Measurements from ENCODE around the gene ARPC2. TPM values are rescaled to one million over a fixed set of nuclear protein-coding genes. Genes with fewer than 3 reads are reported as not detected.

Gene ARPC2
- total and polyA plus RNA-seq, 2 of the 13 experiments (the other 11 are each of a cell fraction or from before 2014, with no cell fraction given), result 168 to 303 TPM

- TF ChIP-seq GLI4 (CRISPR knock-in tag; IDR thresholded peaks at IDR 0.05; ENCODE audit: borderline replicate concordance) (no peak), WIZ (CRISPR knock-in tag; IDR thresholded peaks at IDR 0.05) (no peak), YEATS2 (CRISPR knock-in tag; IDR thresholded peaks at IDR 0.05; ENCODE audit: borderline replicate concordance) (no peak), HMGXB4 (CRISPR knock-in tag; IDR thresholded peaks at IDR 0.05; ENCODE audit: borderline replicate concordance in 1 of 2, low read depth in 1 of 2) (no peak), ZNF619 (CRISPR knock-in tag; IDR thresholded peaks at IDR 0.05) (0 out of 2 replicates have a peak, but pooled peaks have one; percentile 30), ZNF7 (CRISPR knock-in tag; IDR thresholded peaks at IDR 0.05) (no peak), CHD2 (IDR thresholded peaks at IDR 0.05; ENCODE audit: low read depth, low read length) (no peak), MLLT10 (CRISPR knock-in tag; IDR thresholded peaks at IDR 0.05) (no peak), ZBTB39 (CRISPR knock-in tag; IDR thresholded peaks at IDR 0.05) (no peak), NR2F2 (IDR thresholded peaks at IDR 0.05; ENCODE audit: borderline replicate concordance, low read depth) (no peak), DMTF1 (CRISPR knock-in tag; IDR thresholded peaks at IDR 0.05) (0 out of 2 replicates have a peak, but pooled peaks have one; percentile 35), USF2 (IDR thresholded peaks at IDR 0.05; ENCODE audit: low read depth, low read length) (no peak), USF2 (CRISPR knock-in tag; IDR thresholded peaks at IDR 0.05; ENCODE audit: borderline replicate concordance) (no peak), MAX (IDR thresholded peaks at IDR 0.05) (peak; percentile 74), ZNF432 (CRISPR knock-in tag; IDR thresholded peaks at IDR 0.05; ENCODE audit: borderline replicate concordance) (no peak), ZNF563 (CRISPR knock-in tag; IDR thresholded peaks at IDR 0.05) (no peak), ETS1 (CRISPR knock-in tag; IDR thresholded peaks at IDR 0.05) (no peak), HNF4A (CRISPR knock-in tag; IDR thresholded peaks at IDR 0.05) (peak; percentile 96), RBM39 (IDR thresholded peaks at IDR 0.05; ENCODE audit: low read depth, low read length, poor library complexity, severe bottlenecking) (peak; percentile 34)
These were observed 48.0 kb downstream of the ARPC2 start (continued) for GRCh38 chr2:218264773-218265561.
